Coronary artery (tissue), 2 donors: Measurements from ENCODE around the gene ZKSCAN4.

Experiments
- DNase-seq: peaks from one replicate; pipeline ENCODE4 v3.0.0-alpha.2; 2017; ENCODE audit warnings: low spot score
- H3K27ac ChIP-seq, 2 donors: fragments of 200-600 bp; sonication (generic); one replicate each; pipeline ENCODE4 v1.5.1; 2016 to 2019
- H3K4me3 ChIP-seq: fragments of 200-600 bp; sonication (generic); 2 replicates; pipeline ENCODE4 v1.5.1; 2016; ENCODE audit warnings: mild to moderate bottlenecking, moderate library complexity
- TF ChIP-seq, protein P1 (sequence below): fragments of 200-600 bp; sonication (generic); IDR thresholded peaks from one replicate; pipeline ENCODE4 v1.5.1; 2019; ENCODE audit warnings: antibody characterized with exemption

ZKSCAN4 gene

DNA sequence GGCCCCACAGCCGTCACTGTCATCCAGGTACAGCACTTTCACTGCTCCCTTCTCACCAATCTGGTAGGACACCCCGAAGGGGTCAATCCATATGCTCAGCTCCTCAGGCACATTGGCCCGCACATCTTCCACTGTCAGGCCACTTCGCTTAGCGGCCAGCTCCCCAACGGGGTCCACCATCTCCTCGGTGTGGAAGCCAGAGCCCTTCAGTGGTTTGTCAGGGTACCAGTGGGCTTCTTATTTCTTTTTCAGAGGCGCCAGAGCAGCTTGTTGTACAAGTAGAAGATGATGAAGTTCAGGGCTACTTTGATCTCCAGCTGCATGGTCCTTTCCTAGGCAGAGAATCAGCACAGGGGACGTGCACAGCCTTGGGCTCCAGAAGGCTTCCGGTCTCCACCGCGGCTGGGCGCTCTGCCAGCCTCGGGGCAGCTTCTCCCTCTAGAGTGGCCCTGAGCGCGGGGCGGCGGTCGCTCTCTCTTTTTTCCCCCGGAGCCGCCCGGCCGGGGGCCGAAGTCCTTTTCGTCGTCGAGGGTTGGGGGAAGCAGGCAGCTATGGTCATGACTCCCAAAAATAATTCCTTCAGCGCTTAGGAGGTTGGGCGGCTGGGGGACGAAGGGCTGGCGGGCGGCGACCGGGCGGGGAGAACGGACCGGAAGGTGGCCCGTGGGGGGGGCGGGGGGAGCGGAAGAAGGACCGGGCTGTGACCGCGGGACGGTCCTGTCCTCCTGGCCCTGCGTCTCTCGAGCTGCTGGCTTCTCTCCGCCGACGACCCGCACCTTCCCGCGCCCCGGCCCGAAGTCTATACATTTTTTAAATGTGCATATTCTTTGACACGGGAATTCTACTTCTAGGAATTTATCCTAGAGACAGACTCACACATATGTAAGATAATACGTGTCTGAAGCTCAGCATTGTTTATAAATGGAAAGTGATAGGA lies 33.5 kb downstream of the ZKSCAN4 start:
- TF ChIP-seq, protein P1, sequence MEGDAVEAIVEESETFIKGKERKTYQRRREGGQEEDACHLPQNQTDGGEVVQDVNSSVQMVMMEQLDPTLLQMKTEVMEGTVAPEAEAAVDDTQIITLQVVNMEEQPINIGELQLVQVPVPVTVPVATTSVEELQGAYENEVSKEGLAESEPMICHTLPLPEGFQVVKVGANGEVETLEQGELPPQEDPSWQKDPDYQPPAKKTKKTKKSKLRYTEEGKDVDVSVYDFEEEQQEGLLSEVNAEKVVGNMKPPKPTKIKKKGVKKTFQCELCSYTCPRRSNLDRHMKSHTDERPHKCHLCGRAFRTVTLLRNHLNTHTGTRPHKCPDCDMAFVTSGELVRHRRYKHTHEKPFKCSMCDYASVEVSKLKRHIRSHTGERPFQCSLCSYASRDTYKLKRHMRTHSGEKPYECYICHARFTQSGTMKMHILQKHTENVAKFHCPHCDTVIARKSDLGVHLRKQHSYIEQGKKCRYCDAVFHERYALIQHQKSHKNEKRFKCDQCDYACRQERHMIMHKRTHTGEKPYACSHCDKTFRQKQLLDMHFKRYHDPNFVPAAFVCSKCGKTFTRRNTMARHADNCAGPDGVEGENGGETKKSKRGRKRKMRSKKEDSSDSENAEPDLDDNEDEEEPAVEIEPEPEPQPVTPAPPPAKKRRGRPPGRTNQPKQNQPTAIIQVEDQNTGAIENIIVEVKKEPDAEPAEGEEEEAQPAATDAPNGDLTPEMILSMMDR = no peak
- DNase-seq = no peak
- Histone ChIP-seq H3K4me3 (peak overlapping the region; percentile 68), H3K27ac (peak overlapping the region; percentile 46 to 55)

- Histone ChIP-seq H3K4me3 (peak overlapping the region; percentile 68), H3K27ac (no peak overlapping the region)
- TF ChIP-seq, protein P1 = no peak
- DNase-seq = no peak
Observed at GRCh38 chr6:28217890-28218289, 34.2 kb downstream of the ZKSCAN4 start.

GRCh38 chr6:28215425-28215824 lies 36.6 kb downstream of the ZKSCAN4 start:
- DNase-seq = no peak
- TF ChIP-seq, protein P1 = no peak
- Histone ChIP-seq H3K4me3 (no peak overlapping the region), H3K27ac (no peak overlapping the region)

DNA sequence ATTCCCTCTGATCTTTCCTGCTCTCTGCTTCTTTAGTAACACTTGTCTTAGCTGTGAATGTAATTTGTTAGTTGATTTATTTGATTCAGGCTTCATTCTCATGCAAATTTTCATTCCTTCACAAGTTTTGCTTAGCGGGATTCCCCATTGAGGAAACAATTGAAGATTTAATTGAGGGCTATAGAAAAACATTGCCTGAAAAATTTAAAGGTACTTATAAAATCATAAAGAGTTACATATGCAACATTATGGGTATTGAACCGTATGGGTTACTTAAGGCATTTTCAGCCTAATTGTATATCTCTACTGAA lies 38.9 kb downstream of the ZKSCAN4 start:
- Histone ChIP-seq H3K27ac (no peak overlapping the region), H3K4me3 (peak overlapping the region; percentile 50)
- TF ChIP-seq, protein P1 = no peak
- DNase-seq = no peak

- TF ChIP-seq, protein P1 = no peak
- Histone ChIP-seq H3K4me3 (peak overlapping the region; percentile 50), H3K27ac (no peak overlapping the region)
- DNase-seq = no peak
Observed at GRCh38 chr6:28212510-28213212, 39.4 kb downstream of the ZKSCAN4 start.

DNA sequence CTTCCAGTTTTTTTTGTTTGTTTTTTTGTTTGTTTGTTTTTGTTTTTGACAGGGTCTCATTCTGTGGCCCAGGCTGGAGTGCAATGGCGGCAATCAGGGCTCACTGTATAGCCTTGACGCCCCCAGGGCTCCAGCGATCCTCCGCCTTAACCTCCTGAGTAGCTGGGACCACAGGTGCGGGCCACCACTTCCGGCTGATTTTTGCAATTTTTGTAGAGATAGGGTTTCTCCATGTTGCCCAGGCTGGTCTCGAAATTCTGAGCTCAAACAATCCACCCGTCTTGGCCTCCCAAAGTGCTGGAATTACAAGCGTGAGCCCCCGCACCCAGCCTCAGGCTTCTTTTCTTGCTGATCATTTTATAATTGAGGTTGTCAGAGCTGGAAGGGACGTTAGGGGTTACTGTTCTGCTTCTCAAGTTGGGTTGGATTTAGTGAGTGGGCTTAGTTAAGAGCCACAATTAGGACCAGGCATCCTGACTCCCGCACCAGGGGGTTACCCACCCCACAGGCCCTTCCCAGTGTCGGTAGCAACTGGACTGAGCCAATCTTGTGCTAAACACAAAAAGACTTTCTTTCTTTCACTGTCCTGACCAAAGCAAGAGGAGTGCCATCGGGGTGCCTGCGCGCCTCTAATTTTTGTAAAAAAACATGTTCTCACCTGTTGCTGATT lies 40.1 kb downstream of the ZKSCAN4 start:
- no peak for DNase-seq
- peak overlapping the region; percentile 50 for H3K4me3 ChIP-seq
- H3K27ac ChIP-seq = no peak overlapping the region

More for the DNA sequence above, 40.1 kb downstream of the ZKSCAN4 start:
- TF ChIP-seq, protein P1 = no peak
